GM20431 (cell line): Measurements from ENCODE around the gene CHMP5.

ENCODE experiments used
- in situ Hi-C: fragments of 300-500 bp; cut with MseI, MboI; formaldehyde crosslinking; loops from one replicate; pipeline ENCODE4 v1.15.0; 2020; ENCODE audit warnings: low sequenced_read_pairs; ENCODE audit not compliant: unreplicated experiment

CHMP5 gene

DNA sequence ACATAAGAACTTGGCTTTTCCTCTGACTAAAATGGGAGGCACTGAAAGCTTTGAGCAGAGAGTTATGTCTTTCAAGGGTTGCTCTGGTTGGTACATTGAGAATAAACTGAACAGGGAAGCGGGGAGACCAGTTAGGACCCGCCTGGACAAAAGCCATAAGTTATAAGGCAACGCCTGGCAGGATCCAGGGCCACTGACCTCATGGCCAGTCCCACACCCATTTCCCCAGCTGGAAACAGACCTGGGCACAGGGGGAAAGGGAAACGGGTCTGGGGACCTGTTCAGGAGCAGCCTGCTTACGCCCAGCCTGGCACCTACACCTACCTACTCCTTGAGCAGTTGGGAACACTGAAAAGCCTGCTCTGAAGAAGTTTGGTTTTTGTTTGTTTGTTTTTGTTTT, 23.6 kb upstream of the CHMP5 start:
- in situ Hi-C loops, result no loop called here

DNA sequence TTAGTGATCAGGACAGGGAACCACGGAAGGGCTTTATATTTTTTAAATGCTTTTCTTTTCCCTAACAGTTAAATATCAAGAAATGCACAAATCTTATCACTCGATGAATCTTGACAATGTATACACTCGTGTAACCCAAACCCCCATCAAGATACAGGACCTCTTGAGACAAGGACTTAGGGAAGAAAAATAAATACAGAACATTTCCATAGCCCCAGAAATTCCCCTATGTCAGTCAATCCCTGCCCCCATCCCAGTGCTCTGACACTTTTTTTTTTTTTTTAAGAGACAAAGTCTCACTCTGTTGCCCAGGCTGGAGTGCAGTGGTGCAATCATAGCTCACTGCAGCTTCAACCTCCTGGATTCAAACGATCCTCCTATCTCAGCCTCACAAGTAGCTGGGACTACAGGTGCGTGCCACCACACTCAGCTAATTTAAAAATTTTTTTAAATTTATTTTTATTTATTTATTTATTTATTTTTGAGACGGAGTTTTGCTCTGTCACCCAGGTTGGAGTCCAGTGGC, 22.2 kb upstream of the CHMP5 start:
- in situ Hi-C loops, result no loop called here

DNA sequence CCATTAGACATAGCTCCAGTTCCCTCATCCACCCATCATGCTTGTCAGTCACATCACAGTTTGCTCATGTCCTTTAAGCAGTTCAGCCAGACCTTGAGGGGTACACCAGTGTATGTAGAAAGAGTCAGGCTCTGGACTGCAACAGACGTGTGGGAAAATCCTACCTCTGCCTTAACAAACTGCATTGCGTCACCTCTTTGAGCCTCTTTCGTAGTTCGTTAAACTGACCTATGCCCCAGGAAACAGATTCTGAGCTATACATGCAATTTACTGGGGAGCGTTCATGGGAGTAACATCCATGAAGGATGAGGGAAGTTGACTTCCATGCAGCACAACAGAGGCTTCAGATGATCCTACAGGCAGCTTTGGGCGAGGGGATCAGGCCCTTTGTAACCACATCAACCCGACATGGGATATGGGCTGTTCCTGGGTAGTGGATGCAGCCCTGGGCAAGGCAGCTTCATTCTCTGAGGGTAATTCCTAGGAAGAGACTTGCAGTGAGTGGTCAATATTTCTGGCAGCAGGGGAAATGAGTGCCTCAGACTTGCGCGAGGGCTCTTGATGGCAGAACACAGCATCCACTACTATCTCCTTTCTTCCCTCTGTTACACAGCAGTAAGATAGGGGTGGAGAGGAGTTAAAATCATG, 20.6 kb upstream of the CHMP5 start:
- in situ Hi-C loops, result no loop called here

DNA sequence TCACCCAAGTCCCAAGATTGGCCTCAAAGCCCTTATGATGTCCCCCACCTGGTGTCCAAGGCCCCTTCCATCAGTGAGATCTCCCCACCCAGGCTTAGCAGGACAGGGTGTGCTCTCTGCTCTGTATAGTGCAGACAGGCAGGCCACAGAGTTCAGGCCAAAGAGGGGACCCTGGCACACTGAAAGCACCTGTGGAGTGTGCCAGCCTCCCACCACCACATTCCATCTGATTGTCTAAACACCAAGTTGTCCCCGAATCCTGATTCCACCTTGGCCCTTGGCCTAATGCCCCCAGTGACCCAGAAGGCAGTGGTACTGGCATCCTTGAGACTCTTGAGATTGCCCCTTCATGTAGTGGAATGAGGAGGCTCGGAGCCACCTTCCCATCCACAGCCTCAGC, 19.5 kb upstream of the CHMP5 start:
- in situ Hi-C loops, result no loop called here

DNA sequence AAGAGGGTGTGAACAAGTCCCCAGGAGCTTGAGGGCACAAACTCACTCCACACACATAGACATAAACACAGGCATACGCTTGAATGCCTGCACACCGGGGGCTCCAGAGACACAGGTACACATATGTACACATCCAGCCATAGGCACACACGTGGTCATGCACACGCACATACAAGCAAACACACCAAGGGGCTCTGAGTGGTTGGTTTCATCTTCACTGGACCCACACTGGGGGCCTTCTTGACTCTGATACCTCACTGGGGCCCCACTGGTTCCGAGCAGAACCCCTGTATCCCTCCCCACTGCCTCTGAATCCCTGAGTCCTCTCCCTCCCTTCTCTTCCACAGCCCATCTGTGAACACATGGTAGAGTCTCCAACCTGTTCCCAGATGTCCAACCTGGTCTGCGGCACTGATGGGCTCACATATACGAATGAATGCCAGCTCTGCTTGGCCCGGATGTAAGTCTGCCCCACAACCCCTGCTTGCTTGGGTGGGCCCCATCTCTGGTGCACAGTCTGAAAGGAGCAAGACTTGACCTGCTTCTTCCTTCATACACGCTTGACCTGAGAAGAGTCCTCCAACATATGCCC, 18.5 kb upstream of the CHMP5 start:
- in situ Hi-C loops, result no loop called here

DNA sequence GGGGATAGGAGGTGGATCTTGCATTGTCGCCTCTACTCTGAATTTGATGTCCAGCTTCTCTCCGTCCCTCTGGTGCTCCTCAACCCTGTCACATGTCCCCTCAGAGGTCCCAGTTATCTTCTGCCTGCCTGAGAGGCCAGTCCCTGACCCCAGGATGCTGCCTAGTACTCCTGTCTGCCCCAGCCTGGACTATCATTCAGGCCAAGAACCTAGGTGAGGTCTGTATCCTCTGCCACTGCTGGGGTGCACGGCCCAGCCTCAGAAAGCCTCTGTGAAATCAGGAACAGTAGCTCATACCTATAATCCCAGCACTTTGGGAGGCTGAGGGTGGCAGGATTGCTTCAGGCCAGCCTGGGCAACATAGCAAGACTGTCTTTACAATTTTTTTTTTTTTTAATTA, 16.2 kb upstream of the CHMP5 start:
- in situ Hi-C loops, result no loop called here

DNA sequence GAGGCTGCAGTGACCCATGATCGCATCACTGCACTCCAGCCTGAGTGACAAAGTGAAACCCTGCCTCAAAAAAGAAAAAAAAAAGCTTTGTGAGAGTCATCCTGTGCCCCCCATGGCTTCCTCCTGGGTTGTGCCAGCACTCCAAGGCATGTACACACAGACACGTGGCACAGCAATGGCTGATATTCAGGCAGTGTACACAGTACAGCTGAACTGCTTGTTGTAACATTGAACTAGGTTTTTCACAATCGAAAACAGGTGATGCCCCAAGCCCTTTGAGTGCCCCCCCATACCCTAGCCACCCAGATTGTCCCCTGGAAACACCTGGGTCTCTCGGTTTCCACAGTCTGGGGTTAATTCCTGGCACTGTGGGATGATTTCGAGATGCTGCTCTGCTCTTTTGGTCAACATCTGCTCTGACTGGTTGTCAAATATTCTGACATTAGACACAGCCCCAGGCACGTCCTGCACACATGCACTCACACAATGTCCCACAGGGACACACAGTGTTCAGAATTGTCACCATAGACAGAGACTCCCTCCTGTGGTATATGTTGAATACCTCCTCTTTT, 15.7 kb upstream of the CHMP5 start:
- in situ Hi-C loops, result no loop called here

DNA sequence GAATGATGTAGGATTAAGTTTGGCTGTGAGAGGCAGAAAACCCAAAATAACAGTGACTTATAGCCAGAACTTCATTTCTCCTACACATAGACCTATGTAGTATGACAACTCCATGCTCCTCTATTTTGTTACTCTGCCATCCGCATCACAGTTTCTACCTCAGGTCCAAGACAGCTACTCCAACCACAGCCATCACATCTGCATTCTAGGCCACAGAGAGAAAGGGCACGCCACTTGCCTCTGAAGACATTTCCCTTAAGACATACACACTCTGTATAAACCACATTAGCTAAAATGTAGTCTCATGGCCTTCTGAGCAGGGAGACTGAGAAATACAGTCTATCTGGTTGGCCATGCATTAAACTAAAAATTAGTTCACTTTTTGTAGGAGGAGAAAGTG, 14.9 kb upstream of the CHMP5 start:
- in situ Hi-C loops, result no loop called here

DNA sequence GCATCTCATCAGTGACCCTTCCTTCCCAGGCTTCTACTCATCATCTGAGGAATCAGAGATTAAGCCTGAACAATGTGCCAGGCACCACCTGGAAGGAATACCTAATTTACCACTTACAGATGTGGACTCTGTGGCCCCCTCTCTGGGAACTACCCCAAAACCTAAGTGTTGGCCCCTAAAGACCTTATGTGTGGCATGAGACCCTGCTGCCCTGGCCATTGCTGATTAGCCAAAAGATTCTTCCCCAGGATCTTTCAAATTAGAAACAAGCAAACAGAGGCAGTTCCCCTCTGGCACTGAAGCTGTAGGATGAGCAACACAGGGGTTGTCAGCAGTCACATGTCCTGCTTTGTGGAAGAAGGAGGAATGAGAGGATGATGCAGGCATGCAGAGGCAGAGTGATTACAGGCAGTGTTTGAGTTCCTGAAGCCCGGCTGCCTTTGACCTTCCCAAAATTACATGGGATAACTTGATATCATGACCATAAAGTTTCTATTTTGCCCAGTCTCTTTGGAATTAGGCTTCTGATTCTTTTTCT, 14.3 kb upstream of the CHMP5 start:
- in situ Hi-C loops, result no loop called here

DNA sequence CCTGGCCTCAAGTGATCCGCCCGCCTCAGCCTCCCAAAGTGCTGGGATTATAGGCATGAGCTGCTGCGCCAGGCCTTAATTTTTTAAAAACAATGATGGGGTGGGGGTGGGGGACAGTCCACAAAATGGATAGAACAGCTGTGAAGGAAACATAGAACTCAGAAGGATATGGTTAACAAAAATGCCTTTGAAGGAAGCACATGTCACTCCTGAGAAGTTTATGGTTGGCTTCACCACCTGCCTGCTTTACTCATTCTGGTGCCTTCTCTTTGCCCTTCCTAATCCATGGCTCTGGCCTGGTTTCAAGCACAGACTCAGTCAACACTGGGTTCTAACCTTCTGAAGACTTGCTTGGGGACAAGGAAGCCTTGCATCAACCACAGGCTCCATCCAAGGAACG, 10.6 kb upstream of the CHMP5 start:
- in situ Hi-C loops, result no loop called here

DNA sequence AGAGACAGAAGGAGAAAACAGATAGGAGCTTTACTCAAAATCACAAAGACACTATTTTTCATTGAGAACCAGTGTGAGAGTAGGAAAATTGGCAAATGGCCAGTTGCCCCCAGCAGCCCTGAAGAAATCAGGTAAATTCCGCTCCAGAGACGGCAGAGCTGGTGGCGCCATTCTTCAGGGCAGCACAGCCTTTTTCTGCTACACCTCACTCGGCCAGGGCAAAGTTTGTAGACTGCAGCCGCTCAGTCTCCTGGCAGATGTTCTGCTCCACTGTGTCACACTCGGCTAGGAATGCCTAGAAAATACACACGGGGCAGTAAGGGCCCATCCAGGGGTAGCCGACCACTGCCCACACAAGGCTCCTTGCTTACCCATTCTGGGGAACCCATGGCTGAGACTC, 9.8 kb upstream of the CHMP5 start:
- in situ Hi-C loops, result no loop called here

DNA sequence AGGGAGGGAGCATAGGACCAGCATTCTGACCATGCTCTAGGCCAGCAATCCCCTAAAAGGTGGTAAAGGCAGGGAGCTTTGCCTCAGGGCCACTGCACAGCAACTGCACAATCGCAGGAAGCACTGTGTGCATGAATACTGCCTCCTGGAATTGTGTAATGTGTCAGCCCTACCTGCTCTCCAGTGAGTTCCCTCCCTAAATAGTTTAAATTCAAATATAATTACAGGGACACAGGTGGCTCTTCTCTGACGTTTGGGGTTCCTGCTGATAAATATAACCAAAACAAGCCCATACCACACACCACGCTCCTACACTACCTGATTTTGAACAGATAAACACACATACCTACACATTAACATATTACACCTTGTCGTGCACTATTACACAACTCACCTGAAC, 9.4 kb upstream of the CHMP5 start:
- in situ Hi-C loops, result no loop called here

DNA sequence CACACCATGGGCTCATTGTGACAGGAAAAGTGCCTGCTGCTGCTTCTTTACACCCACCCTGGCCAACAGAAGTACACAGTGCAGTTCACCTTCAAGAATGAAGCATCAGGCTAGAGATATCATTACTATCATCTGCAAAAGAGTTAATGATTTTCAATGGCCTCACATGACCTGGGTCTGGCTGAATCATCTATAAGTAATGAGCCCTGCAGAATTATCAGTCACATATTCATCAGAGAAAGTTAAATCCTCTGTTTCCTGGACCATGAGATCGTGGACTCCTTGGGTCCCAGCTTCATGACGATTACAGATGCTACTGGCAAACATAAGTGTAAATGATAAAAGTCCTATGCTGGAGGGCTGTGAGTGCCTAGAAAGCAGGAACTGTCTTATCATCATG, 8.6 kb upstream of the CHMP5 start:
- in situ Hi-C loops, result no loop called here

DNA sequence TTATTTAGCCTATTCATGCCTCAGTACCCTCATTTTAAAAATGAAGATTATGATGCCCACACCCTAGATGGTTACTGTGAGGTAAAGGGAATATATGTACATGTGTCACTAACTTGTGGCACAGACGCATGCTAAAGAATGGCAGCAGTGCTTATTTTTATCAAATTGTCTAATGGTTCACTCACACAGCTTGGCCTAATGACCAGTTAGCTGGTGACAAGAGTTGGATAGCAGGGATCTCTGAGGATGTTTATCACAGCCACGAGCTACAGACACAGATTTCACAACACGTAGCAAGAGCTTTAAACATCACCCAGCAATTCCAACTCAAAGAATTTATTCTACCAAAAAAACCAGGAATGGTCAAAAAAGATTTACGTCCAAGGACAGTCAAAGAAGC, 7.6 kb upstream of the CHMP5 start:
- in situ Hi-C loops, result no loop called here

DNA sequence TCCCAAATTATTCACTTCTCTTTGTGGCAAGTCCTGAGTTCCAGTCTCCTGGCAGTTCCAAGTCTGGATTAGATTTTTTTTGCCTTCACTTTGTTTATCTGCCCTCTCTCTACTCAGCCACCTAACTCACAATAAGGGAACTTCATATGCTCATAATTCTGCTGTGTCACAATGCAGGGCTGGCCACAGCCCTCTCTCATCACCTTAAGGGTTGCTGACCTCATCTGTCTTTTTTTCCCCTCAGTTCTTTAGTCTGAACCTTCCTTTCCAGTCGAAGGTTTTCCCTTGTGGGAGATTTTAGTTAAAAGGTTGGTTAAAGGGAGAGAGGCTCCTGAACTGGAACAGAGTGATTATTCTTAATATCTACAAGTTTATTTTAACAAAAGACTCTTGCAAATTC, 4.5 kb upstream of the CHMP5 start:
- in situ Hi-C loops, result no loop called here

DNA sequence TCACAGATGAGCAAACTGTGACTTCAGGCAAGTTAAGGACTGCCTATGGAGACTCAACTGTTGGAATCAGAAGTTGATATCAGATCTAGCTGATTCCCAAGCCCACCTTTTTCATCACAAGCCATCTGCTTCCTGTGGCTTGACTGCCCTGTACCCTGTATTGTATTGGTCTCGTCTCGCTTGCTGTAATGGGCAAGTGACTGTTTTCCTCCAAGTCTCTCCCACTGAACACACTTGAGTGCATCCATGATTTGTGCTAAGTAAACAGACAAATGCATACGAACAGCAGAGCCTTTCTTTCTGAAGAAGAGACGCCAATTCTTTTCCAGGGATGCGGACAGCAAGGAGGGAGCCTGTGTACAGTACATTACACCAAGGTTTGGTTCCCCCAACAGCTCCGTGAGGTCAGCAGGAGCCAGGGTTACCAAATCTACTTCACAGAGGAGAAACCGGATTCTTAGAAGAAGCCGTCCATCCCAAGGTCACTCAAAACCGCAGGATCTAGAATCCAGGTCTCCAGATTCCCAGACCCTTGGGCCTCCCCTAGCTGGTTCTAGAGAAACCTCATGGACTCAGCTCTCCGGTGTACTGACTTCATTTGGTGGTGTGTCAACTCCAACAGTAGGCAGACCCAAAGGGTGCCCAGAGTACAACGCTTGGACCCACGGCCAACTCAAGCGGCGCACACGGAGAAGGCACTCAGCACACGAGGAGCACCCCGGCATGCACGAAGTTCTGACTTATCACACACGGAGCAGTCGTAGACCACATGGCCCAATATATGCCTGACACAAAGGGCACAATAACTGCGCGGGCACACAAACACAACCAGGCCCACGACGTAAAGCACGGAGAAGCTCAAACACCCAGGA, 1.5 kb upstream of the CHMP5 start:
- in situ Hi-C loops, result no loop called here

DNA sequence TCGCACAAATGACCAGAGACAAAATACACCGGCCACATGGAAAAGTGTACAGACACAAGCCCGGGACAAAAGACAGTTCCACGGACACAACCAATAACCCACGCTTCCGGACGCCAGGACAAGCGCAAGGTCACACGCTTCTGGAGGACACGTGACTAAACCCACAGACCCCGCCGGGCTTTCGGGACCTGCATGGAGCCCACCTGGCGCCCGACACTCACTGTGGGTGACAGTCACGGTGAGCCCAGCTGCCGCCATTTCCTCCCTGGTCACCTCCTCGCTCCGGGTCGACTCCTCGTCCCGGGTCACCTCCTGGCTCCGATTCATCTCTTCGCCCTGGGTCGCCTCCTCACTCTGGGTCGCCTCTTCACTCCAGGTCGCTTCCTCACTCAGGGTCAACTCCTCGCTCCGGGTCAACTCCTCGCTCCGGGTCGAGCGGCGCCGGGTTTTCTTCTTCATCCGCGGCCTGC, 811 bp upstream of the CHMP5 start:
- in situ Hi-C loops, result no loop called here

DNA sequence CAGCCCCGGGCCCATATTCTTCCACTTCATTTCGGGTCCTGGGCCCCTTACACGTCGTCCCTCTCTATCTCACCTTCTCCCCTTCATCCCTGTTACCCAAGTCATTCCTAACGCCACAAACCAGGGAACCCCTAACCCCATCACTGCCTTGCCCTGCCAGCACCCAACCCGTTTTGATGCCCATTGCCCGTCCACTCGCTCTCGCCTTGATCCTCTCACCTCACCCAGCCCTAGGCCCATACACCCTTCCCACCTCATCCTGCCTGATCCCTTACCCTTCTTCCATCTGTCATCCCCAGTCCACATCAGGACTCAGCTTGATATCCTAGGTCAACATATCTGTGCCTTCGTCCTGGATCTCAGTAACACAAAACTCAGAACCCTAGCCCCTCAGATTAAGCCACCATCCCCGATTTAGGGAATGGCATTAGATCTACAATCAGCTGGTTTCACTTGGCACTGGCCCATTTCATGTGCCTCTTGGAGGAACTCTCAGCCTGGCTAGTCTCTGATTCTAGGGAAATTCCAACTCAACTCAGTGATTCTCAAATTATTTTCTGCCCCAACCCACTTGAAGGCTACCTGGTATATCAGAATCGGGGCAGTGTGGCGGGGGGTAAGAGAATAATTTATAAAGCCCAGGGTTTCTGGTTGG, 489 bp downstream of the CHMP5 start:
- in situ Hi-C loops, result no loop called here

DNA sequence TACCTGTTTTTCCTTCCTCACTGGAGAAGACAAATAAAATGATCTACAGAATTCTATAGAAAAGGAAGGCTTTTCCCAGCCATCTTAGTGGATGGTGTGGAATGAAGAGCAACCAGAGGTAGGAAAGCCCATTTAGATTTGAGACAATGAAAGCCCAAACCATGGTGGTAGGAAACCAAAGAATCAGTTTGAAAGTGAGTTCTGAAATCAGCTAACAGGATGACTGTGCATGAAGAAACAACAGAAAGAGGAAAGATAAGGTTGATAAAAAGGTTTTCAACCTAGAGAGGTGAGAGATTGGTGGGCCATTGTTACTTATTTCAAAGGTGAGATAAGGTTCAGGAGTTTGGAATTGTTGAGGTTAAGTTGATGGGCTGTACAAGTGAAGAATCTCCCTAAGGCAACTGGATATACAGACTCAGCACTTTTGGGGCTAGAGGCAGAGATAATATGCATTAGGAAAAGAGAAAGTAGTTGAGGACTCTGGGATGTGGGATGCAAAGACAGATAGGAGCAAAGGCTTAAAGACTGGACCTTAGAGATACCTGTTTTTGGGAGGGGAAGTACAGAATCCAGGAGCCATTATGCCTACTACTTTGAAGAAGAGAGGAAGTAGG, 2.4 kb downstream of the CHMP5 start:
- in situ Hi-C loops, result no loop called here

DNA sequence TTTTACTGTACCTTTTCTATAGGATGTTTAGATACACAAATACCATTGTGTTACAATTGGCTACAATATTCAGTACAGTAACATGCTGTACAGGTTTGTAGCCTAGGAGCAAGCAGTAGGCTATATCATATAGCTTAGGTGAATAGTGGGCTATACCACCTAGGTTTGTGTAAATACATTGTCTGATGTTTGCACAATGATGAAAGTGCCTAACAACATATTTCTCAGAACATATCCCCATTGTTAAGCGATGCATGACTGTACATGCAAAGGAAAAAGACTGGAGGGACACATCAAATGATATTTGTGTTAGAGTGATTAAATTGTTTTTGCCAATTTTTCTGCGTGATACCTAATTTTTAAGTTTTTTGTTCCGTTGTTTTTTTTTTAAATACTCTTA, 5.3 kb downstream of the CHMP5 start:
- in situ Hi-C loops, result no loop called here
